Measurements from ENCODE around the gene KCP.
A peak's percentile ranks its signal among the peaks of the same experiment; 100 is the strongest.

Gene KCP

DNA sequence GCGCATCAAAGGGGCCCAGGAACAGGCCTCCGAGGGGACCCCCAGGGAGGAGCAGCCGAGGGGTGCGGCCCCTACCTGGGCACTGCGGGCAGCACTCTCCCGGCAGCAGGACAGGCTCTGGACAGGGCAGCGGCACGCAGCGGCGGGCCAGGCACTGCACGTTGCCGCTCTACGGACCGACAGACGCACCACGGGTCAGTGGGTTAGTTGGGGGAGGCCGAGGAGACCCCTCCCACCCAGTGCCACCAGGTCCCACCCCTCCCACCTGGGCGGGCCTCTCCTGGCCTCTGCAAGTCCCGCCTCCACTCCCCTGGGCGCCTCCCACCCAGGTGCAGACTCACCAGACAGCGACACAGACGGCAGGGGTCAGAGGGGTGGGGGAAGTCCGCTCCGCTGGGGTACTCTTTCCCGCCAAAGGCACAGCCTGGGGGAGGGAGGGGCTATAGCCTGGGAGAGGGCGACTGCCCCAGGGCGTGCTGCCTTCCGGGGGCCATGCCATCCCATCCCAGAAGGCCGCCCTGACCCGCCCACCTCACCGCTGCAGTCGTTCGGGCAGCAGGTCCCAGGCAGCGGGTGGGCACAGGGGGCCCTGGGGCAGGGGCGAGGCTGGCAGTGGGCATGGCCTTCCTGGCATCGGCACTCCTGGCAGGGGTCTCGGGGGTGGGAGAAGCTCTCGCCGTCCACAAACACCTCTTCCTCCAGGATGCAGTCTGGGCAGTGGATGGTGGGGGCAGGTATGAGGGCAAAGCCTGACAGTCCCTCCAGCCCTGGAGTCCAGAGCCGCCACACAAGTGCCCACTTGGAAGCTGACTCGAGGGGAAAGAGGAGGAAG, 19.2 kb downstream of the KCP start:
- TF ChIP-seq, protein P1, sequence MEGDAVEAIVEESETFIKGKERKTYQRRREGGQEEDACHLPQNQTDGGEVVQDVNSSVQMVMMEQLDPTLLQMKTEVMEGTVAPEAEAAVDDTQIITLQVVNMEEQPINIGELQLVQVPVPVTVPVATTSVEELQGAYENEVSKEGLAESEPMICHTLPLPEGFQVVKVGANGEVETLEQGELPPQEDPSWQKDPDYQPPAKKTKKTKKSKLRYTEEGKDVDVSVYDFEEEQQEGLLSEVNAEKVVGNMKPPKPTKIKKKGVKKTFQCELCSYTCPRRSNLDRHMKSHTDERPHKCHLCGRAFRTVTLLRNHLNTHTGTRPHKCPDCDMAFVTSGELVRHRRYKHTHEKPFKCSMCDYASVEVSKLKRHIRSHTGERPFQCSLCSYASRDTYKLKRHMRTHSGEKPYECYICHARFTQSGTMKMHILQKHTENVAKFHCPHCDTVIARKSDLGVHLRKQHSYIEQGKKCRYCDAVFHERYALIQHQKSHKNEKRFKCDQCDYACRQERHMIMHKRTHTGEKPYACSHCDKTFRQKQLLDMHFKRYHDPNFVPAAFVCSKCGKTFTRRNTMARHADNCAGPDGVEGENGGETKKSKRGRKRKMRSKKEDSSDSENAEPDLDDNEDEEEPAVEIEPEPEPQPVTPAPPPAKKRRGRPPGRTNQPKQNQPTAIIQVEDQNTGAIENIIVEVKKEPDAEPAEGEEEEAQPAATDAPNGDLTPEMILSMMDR (conservative IDR thresholded peaks at IDR 0.05; ENCODE audit: low read depth, low read length) = no peak
- peak overlapping the region; percentile 19 for H3K4me3 ChIP-seq (ENCODE audit: low read length)
- no peak for DNase-seq (ENCODE audit: low read depth)

DNA sequence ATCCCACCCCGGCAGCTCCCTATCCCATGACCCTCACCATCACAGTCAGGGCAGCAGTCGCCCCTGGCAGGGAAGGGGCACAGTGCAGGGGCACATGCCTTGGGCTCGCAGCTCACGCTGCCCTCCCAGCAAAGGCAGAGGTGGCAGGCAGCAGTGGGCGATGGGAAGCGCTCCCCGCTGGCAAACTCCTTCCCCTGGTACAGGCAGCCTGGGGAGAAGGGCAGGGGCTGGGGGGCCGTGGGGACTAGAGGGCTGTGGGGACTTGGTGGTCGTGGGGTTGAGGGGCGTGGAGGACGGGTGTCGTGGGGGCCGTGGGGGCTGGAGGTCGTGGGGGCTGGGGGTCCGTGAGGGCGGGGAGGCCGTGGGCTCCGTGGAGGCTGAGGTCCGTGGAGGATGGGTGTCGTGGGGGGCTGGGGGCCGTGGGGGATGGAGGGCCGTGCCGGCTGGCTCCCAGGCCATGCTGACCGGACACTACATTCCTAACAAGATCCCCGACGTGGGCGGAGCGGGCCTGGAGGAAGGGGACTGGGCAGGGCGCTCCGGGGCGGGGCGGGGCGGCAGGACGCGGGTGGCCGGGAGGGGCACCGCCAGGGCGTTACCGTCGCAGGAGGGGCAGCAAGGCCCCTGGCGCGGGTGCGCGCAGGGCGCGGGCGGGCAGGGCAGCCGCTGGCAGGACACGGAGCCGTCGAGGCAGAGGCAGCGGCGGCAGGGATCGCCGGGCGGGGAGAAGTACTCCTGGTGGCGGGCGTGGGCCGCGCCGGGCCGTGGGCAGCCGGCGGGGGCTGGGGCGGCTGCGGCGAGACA, 20.0 kb downstream of the KCP start:
- no peak overlapping the region for H3K4me3 ChIP-seq (ENCODE audit: low read length)
- TF ChIP-seq, protein P1 (conservative IDR thresholded peaks at IDR 0.05; ENCODE audit: low read depth, low read length) = no peak
- no peak for DNase-seq (ENCODE audit: low read depth)

DNA sequence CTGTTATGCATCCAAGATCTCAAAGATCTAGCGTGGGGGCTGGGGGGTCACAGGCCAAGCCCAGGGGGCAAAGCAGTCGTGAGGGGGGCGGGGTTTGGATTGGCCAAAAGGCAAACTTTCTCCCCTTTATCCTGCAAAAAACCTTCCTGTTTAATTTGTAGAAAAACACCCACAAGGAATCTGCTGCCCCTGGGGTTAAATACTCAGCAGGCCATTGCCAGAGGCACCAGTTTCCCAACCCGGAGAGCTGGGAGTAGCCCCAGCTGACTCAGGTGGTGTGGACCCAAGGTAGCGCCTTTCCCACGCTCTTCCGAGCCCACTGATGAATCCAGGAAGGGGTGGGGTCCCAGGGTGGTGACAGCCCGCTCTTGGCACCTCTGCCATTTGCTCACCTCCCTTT, 21.4 kb downstream of the KCP start:
- TF ChIP-seq, protein P1 (conservative IDR thresholded peaks at IDR 0.05; ENCODE audit: low read depth, low read length) = no peak
- no peak overlapping the region for H3K4me3 ChIP-seq (ENCODE audit: low read length)
- DNase-seq (ENCODE audit: low read depth) = no peak

DNA sequence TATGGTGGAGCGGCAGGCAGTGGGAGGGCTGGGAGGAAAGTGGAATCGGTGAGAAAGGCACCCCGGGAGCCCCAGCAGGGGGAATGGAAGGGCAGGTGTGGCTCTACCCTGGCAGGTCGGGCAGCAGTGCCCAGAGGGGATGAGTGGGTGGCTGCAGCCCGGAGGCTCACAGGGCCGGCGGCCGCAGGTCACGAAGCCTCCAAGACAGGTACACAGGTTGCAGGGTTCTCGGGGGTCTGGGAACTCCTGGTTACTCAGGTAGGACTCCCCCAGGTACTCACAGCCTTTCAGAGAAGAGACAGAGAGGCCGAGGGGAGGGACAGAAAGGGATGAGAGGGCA, 21.8 kb downstream of the KCP start:
- TF ChIP-seq, protein P1 (conservative IDR thresholded peaks at IDR 0.05; ENCODE audit: low read depth, low read length) = no peak
- DNase-seq (ENCODE audit: low read depth) = no peak
- H3K4me3 ChIP-seq (ENCODE audit: low read length) = no peak overlapping the region

DNA sequence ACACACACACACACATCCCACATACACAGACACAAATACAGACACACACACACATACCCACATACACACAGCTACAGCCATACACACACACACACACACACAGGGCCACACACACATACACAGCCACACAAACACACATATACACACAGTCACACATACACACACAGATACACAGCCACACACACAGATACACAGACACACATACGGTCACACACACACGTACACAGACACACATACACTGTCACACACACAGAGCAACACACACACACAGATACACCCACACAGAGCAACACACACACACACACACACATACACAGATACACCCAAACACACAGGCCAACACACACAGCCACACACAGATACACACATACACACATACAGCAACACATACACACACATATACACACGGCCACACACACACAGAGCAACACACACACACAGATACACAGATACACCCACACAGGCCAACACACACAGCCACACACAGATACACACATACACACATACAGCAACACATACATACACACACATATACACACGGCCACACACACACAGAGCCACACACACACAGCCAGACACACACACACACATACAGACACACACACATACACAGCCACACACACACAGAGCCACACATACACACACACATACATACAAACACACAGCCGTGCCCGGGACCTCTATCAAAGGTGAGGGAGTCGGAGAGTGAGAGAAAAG, 22.3 kb downstream of the KCP start:
- no peak overlapping the region for H3K4me3 ChIP-seq (ENCODE audit: low read length)
- DNase-seq (ENCODE audit: low read depth) = no peak
- TF ChIP-seq, protein P1 (conservative IDR thresholded peaks at IDR 0.05; ENCODE audit: low read depth, low read length) = no peak

DNA sequence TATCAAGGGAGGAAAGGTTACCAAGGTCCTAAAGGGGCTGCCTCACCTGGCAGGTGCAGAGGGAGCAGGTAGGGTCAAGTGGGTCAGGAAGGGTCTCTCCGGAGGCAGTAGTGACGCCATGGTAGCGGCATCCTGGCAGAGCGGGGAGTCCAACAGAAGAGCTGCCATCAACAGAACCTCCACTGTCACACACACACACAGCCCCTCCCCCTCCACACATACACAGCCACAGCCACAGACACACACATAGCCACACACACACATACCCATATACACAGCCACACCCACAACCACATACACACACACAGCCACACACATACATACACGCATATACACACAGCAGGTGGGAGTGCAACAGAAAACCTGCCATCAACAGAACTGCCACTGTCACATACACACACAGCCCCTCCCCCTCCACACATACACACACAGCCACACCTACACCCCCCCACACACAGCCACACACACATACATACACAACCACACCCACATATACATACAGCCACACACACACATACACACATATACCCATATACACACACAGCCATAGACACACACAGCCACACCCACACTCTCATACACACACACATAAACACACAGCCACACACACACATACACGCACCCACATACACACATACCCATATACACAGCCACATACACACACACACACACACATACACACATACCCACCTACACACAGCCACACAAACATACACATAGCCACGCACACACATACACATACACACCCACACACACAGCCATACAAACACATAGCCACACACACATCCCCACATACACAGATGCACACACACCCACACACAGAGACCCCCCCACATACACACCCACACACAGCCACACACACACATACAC, 23.1 kb downstream of the KCP start:
- no peak overlapping the region for H3K4me3 ChIP-seq (ENCODE audit: low read length)
- TF ChIP-seq, protein P1 (conservative IDR thresholded peaks at IDR 0.05; ENCODE audit: low read depth, low read length) = no peak
- no peak for DNase-seq (ENCODE audit: low read depth)
